ENCODE measurements around the gene DAB1.

The DAB1 gene

GRCh38 chr1:57003398-57004139 is 420.3 kb downstream of the DAB1 start:
- Histone ChIP-seq H3K9me3 (ENCODE audit: control insufficient read depth in 5 of 5, low read length in 5 of 5) (no peaks in the 10 kb centered on the region), H3K27me3 (ENCODE audit: control insufficient read depth in 5 of 5, insufficient read depth in 4 of 5, low read length in 5 of 5) (no peaks in the 10 kb centered on the region), H3K4me1 (ENCODE audit: control insufficient read depth in 5 of 5, insufficient read depth in 5 of 5, low read length in 5 of 5) (peaks cover 0 to 2% (median 0%) of the 10 kb centered on the region in 5 donors), H3K9ac (ENCODE audit: low read length in 5 of 5) (no peak overlapping the region), H3K36me3 (ENCODE audit: control insufficient read depth in 5 of 5, insufficient read depth in 5 of 5, low read length in 5 of 5) (no peaks in the 10 kb centered on the region), H3K4me3 (ENCODE audit: low read depth in 1 of 5, low read length in 5 of 5) (no peak overlapping the region), H3K27ac (ENCODE audit: low read depth, low read length) (no peak overlapping the region)

GRCh38 chr1:56995414-56996100 is 428.3 kb downstream of the DAB1 start:
- Histone ChIP-seq H3K27me3 (ENCODE audit: control insufficient read depth in 5 of 5, insufficient read depth in 4 of 5, low read length in 5 of 5) (no peaks in the 10 kb centered on the region), H3K9ac (ENCODE audit: low read length in 5 of 5) (no peak overlapping the region), H3K4me1 (ENCODE audit: control insufficient read depth in 5 of 5, insufficient read depth in 5 of 5, low read length in 5 of 5) (no peaks in the 10 kb centered on the region), H3K4me3 (ENCODE audit: low read depth in 1 of 5, low read length in 5 of 5) (no peak overlapping the region), H3K36me3 (ENCODE audit: control insufficient read depth in 5 of 5, insufficient read depth in 5 of 5, low read length in 5 of 5) (no peaks in the 10 kb centered on the region), H3K27ac (ENCODE audit: low read depth, low read length) (no peak overlapping the region), H3K9me3 (ENCODE audit: control insufficient read depth in 5 of 5, low read length in 5 of 5) (no peaks in the 10 kb centered on the region)

GRCh38 chr1:56993475-56993874 is 430.4 kb downstream of the DAB1 start:
- Histone ChIP-seq H3K27me3 (ENCODE audit: control insufficient read depth in 5 of 5, insufficient read depth in 4 of 5, low read length in 5 of 5) (no peaks in the 10 kb centered on the region), H3K27ac (ENCODE audit: low read depth, low read length) (no peak overlapping the region), H3K36me3 (ENCODE audit: control insufficient read depth in 5 of 5, insufficient read depth in 5 of 5, low read length in 5 of 5) (no peaks in the 10 kb centered on the region), H3K4me1 (ENCODE audit: control insufficient read depth in 5 of 5, insufficient read depth in 5 of 5, low read length in 5 of 5) (no peaks in the 10 kb centered on the region), H3K9me3 (ENCODE audit: control insufficient read depth in 5 of 5, low read length in 5 of 5) (no peaks in the 10 kb centered on the region), H3K9ac (ENCODE audit: low read length in 5 of 5) (no peak overlapping the region), H3K4me3 (ENCODE audit: low read depth in 1 of 5, low read length in 5 of 5) (no peak overlapping the region)

GRCh38 chr1:56992318-56993125 is 431.3 kb downstream of the DAB1 start:
- Histone ChIP-seq H3K27ac (ENCODE audit: low read depth, low read length) (no peak overlapping the region), H3K9me3 (ENCODE audit: control insufficient read depth in 5 of 5, low read length in 5 of 5) (no peaks in the 10 kb centered on the region), H3K4me1 (ENCODE audit: control insufficient read depth in 5 of 5, insufficient read depth in 5 of 5, low read length in 5 of 5) (no peaks in the 10 kb centered on the region), H3K4me3 (ENCODE audit: low read depth in 1 of 5, low read length in 5 of 5) (no peak overlapping the region), H3K36me3 (ENCODE audit: control insufficient read depth in 5 of 5, insufficient read depth in 5 of 5, low read length in 5 of 5) (no peaks in the 10 kb centered on the region), H3K9ac (ENCODE audit: low read length in 5 of 5) (no peak overlapping the region), H3K27me3 (ENCODE audit: control insufficient read depth in 5 of 5, insufficient read depth in 4 of 5, low read length in 5 of 5) (no peaks in the 10 kb centered on the region)

GRCh38 chr1:56991576-56991975 is 432.3 kb downstream of the DAB1 start:
- Histone ChIP-seq H3K9me3 (ENCODE audit: control insufficient read depth in 5 of 5, low read length in 5 of 5) (no peaks in the 10 kb centered on the region), H3K27me3 (ENCODE audit: control insufficient read depth in 5 of 5, insufficient read depth in 4 of 5, low read length in 5 of 5) (no peaks in the 10 kb centered on the region), H3K36me3 (ENCODE audit: control insufficient read depth in 5 of 5, insufficient read depth in 5 of 5, low read length in 5 of 5) (no peaks in the 10 kb centered on the region), H3K27ac (ENCODE audit: low read depth, low read length) (no peak overlapping the region), H3K4me1 (ENCODE audit: control insufficient read depth in 5 of 5, insufficient read depth in 5 of 5, low read length in 5 of 5) (no peaks in the 10 kb centered on the region), H3K4me3 (ENCODE audit: low read depth in 1 of 5, low read length in 5 of 5) (no peak overlapping the region), H3K9ac (ENCODE audit: low read length in 5 of 5) (no peak overlapping the region)

- Histone ChIP-seq H3K4me3 (ENCODE audit: low read depth in 1 of 5, low read length in 5 of 5) (no peak overlapping the region), H3K27me3 (ENCODE audit: control insufficient read depth in 5 of 5, insufficient read depth in 4 of 5, low read length in 5 of 5) (no peaks in the 10 kb centered on the region), H3K9me3 (ENCODE audit: control insufficient read depth in 5 of 5, low read length in 5 of 5) (no peaks in the 10 kb centered on the region), H3K9ac (ENCODE audit: low read length in 5 of 5) (no peak overlapping the region), H3K4me1 (ENCODE audit: control insufficient read depth in 5 of 5, insufficient read depth in 5 of 5, low read length in 5 of 5) (no peaks in the 10 kb centered on the region), H3K36me3 (ENCODE audit: control insufficient read depth in 5 of 5, insufficient read depth in 5 of 5, low read length in 5 of 5) (no peaks in the 10 kb centered on the region), H3K27ac (ENCODE audit: low read depth, low read length) (no peak overlapping the region)
These were observed 437.5 kb downstream of the DAB1 start for GRCh38 chr1:56986397-56986796.

GRCh38 chr1:56985857-56986256 is 438.0 kb downstream of the DAB1 start:
- no peak overlapping the region for H3K9ac ChIP-seq (ENCODE audit: low read length in 5 of 5)
- H3K36me3 ChIP-seq (ENCODE audit: control insufficient read depth in 5 of 5, insufficient read depth in 5 of 5, low read length in 5 of 5), result no peaks in the 10 kb centered on the region
- no peaks in the 10 kb centered on the region for H3K4me1 ChIP-seq (ENCODE audit: control insufficient read depth in 5 of 5, insufficient read depth in 5 of 5, low read length in 5 of 5)
- H3K27me3 ChIP-seq (ENCODE audit: control insufficient read depth in 5 of 5, insufficient read depth in 4 of 5, low read length in 5 of 5), result no peaks in the 10 kb centered on the region
- no peak overlapping the region for H3K27ac ChIP-seq (ENCODE audit: low read depth, low read length)
- H3K4me3 ChIP-seq (ENCODE audit: low read depth in 1 of 5, low read length in 5 of 5), result no peak overlapping the region
- H3K9me3 ChIP-seq (ENCODE audit: control insufficient read depth in 5 of 5, low read length in 5 of 5), result no peaks in the 10 kb centered on the region

- Histone ChIP-seq H3K27ac (ENCODE audit: low read depth, low read length) (no peak overlapping the region), H3K4me1 (ENCODE audit: control insufficient read depth in 5 of 5, insufficient read depth in 5 of 5, low read length in 5 of 5) (no peaks in the 10 kb centered on the region), H3K27me3 (ENCODE audit: control insufficient read depth in 5 of 5, insufficient read depth in 4 of 5, low read length in 5 of 5) (peaks cover 0 to 2% (median 0%) of the 10 kb centered on the region in 5 donors), H3K9me3 (ENCODE audit: control insufficient read depth in 5 of 5, low read length in 5 of 5) (no peaks in the 10 kb centered on the region), H3K36me3 (ENCODE audit: control insufficient read depth in 5 of 5, insufficient read depth in 5 of 5, low read length in 5 of 5) (no peaks in the 10 kb centered on the region), H3K4me3 (ENCODE audit: low read depth in 1 of 5, low read length in 5 of 5) (no peak overlapping the region), H3K9ac (ENCODE audit: low read length in 5 of 5) (no peak overlapping the region)
These were observed 440.4 kb downstream of the DAB1 start for GRCh38 chr1:56983484-56983883.

- no peak overlapping the region for H3K9ac ChIP-seq (ENCODE audit: low read length in 5 of 5)
- no peak overlapping the region for H3K27ac ChIP-seq (ENCODE audit: low read depth, low read length)
- H3K36me3 ChIP-seq (ENCODE audit: control insufficient read depth in 5 of 5, insufficient read depth in 5 of 5, low read length in 5 of 5), result no peaks in the 10 kb centered on the region
- H3K9me3 ChIP-seq (ENCODE audit: control insufficient read depth in 5 of 5, low read length in 5 of 5), result no peaks in the 10 kb centered on the region
- peaks cover 0 to 2% (median 0%) of the 10 kb centered on the region in 5 donors for H3K27me3 ChIP-seq (ENCODE audit: control insufficient read depth in 5 of 5, insufficient read depth in 4 of 5, low read length in 5 of 5)
- no peak overlapping the region for H3K4me3 ChIP-seq (ENCODE audit: low read depth in 1 of 5, low read length in 5 of 5)
- H3K4me1 ChIP-seq (ENCODE audit: control insufficient read depth in 5 of 5, insufficient read depth in 5 of 5, low read length in 5 of 5), result no peaks in the 10 kb centered on the region
These were observed 443.7 kb downstream of the DAB1 start for GRCh38 chr1:56979986-56980755.

All from subcutaneous abdominal adipose tissue (tissue), 5 donors.